Activated B cell treated with CpG ODN at 0.5 μM for 24 hours (primary cell): ENCODE results near the gene GATA3. TPM values are rescaled to one million over a fixed set of nuclear protein-coding genes. Genes with fewer than 3 reads are reported as not detected.

Source experiments
- ATAC-seq: fragments of 200-7000 bp; cut with Tn5 transposase; one replicate; pipeline ENCODE4 v1.10.0; 2021; ENCODE audit warnings: low read depth, mild to moderate bottlenecking, moderate library complexity
- CTCF ChIA-PET: fragments of 350-600 bp; sonication (Branson Sonifier 250); formaldehyde crosslinking; loops from one replicate; lab custom pipeline; 2021; ENCODE audit warnings: antibody characterized with exemption; lab: Charles Lee
- POLR2A ChIA-PET: fragments of 350-600 bp; sonication (Branson Sonifier 250); formaldehyde crosslinking; loops from one replicate; lab custom pipeline; 2021; ENCODE audit warnings: antibody characterized with exemption; lab: Charles Lee
- DNase-seq: peaks from one replicate; pipeline ENCODE4 v3.0.0; 2022
- H3K27ac Mint-ChIP-seq: one replicate; pipeline ENCODE4 v1.8.0; 2020; ENCODE audit warnings: mixed read lengths
- H3K27me3 Mint-ChIP-seq: one replicate; pipeline ENCODE4 v1.8.0; 2021; ENCODE audit warnings: mixed read lengths
- H3K36me3 Mint-ChIP-seq: one replicate; pipeline ENCODE4 v1.8.0; 2021; ENCODE audit warnings: low read depth, mixed read lengths
- H3K4me1 Mint-ChIP-seq: one replicate; pipeline ENCODE4 v1.8.0; 2021; ENCODE audit warnings: mixed read lengths
- H3K4me3 Mint-ChIP-seq: one replicate; pipeline ENCODE4 v1.8.0; 2020; ENCODE audit warnings: mild to moderate bottlenecking, mixed read lengths
- H3K9me3 Mint-ChIP-seq: one replicate; pipeline ENCODE4 v1.8.0; 2020; ENCODE audit warnings: mixed read lengths
- CTCF ChIP-seq: fragments of 200-600 bp; IDR thresholded peaks from one replicate; pipeline ENCODE4 v1.8.0; 2022; ENCODE audit warnings: antibody characterized with exemption, mild to moderate bottlenecking
- intact Hi-C: fragments of 100-400 bp; cut with micrococcal nuclease; formaldehyde crosslinking; loops from one replicate; pipeline ENCODE4 v1.15.1; 2024
- total RNA-seq: library from RNA; stranded (reverse); gene quantifications from 2 replicates; pipeline ENCODE4 v1.2.3, GENCODE V29; 2022

The GATA3 gene
- total RNA-seq, 1 donor from 2014 or later: 0.53 TPM

DNA sequence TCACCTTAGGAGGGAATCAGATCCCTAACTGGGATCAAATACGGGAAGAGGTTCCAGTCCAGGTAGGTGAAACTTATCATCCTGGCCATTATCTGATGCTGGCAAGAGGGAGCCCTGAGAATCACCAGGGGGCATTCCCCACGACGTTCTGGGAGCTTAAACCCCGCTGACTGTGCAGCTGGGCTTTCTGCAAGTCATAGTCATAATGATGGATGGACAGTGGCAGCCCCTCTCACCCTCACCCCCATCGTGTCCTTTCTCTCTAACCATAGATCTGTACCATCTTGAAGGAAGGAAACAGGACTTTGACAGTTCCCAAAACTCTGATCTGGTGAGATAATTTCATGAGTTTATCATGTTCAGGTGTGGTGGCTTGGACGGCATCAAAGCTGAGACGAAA, 50.2 kb downstream of the GATA3 start:
- Mint-ChIP-seq H3K27me3 (peaks cover 9% of the 10 kb centered on the region), H3K4me1 (no peaks in the 10 kb centered on the region), H3K27ac (no peak overlapping the region), H3K9me3 (no peaks in the 10 kb centered on the region), H3K36me3 (no peaks in the 10 kb centered on the region), H3K4me3 (no peak overlapping the region)
- POLR2A ChIA-PET: no interaction called here
- no peak for ATAC-seq
- TF ChIP-seq CTCF: no peak
- intact Hi-C loops: no loop called here
- no peak for DNase-seq
- CTCF ChIA-PET: no interaction called here

DNA sequence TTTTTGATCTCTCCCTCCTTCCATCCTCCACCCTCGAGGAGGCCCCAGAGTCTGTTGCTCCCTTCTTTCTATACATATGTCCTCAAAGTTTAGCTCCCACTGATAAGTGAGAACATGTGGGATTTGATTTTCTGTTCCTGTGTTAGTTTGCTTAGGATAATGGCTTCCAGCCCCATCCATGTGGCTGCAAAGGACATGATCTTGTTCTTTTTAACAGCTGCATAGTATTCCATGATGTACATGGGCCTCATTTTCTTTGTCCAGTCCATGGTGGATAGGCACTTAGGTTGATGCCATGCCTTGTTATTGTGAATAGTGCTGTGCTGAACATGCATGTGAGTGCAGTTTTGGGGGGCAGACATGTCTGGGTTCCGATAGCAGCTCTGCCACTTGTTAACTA, 51.4 kb downstream of the GATA3 start:
- ChIA-PET CTCF (no interaction called here), POLR2A (no interaction called here)
- Mint-ChIP-seq H3K4me3 (no peak overlapping the region), H3K4me1 (no peaks in the 10 kb centered on the region), H3K27me3 (peaks cover 9% of the 10 kb centered on the region), H3K27ac (no peak overlapping the region), H3K36me3 (no peaks in the 10 kb centered on the region), H3K9me3 (no peaks in the 10 kb centered on the region)
- no peak for TF ChIP-seq CTCF
- DNase-seq (no peak), ATAC-seq (no peak)
- intact Hi-C loops: no loop called here

GRCh38 chr10:8112230-8112905, 57.9 kb downstream of the GATA3 start:
- H3K4me1 Mint-ChIP-seq: no peaks in the 10 kb centered on the region
- no peaks in the 10 kb centered on the region for H3K36me3 Mint-ChIP-seq
- ChIA-PET CTCF (no interaction called here), POLR2A (no interaction called here)
- no peaks in the 10 kb centered on the region for H3K9me3 Mint-ChIP-seq
- no peak for TF ChIP-seq CTCF
- ATAC-seq (no peak), DNase-seq (no peak)
- intact Hi-C loops: no loop called here
- no peak overlapping the region for H3K4me3 Mint-ChIP-seq
- no peak overlapping the region for H3K27ac Mint-ChIP-seq
- peaks cover 4% of the 10 kb centered on the region for H3K27me3 Mint-ChIP-seq

DNA sequence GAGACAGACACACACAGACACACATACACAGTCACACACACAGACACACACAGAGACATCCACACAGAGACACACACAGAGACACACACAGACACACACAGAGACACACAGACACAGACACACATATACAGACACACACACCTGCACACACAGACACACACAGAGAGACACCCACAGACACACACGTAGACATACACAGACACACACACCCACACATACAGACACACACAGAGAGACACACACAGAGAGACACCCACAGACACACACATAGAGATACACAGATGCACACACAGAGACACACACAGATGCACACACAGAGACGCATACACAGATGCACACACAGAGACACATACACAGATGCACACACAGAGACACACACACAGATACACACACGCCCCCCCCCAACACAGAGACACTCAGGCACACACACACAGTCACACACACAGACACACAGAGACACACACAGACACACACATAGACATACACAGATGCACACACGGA, 58.5 kb downstream of the GATA3 start:
- Mint-ChIP-seq H3K4me3 (no peak overlapping the region), H3K4me1 (no peaks in the 10 kb centered on the region), H3K27me3 (peaks cover 4% of the 10 kb centered on the region), H3K9me3 (no peaks in the 10 kb centered on the region), H3K27ac (no peak overlapping the region), H3K36me3 (no peaks in the 10 kb centered on the region)
- POLR2A ChIA-PET: no interaction called here
- ATAC-seq (no peak), DNase-seq (no peak)
- intact Hi-C loops: no loop called here
- CTCF ChIA-PET: no interaction called here
- no peak for TF ChIP-seq CTCF

GRCh38 chr10:8113616-8114015, 59.1 kb downstream of the GATA3 start:
- TF ChIP-seq CTCF: no peak
- Mint-ChIP-seq H3K4me3 (no peak overlapping the region), H3K4me1 (no peaks in the 10 kb centered on the region), H3K36me3 (no peaks in the 10 kb centered on the region), H3K9me3 (no peaks in the 10 kb centered on the region), H3K27ac (no peak overlapping the region), H3K27me3 (peaks cover 4% of the 10 kb centered on the region)
- ChIA-PET POLR2A (no interaction called here), CTCF (no interaction called here)
- ATAC-seq (no peak), DNase-seq (no peak)
- intact Hi-C loops: no loop called here
